Brain microvascular endothelial cell (primary cell): Measurements from ENCODE around the gene SH3RF3.
"Not testable (repeated sequence)": the region's sequence is repeated elsewhere in the genome, so short reads cannot be mapped to it uniquely, and the experiment has no call there.

ENCODE experiments used
- DNase-seq: peaks from one replicate; pipeline ENCODE4 v3.0.0-alpha.2; 2020
- H3K27ac ChIP-seq: fragments of 250-450 bp; sonication (Bioruptor Pico); 2 replicates; pipeline ENCODE4 v1.5.1; 2020; ENCODE audit warnings: mild to moderate bottlenecking, moderate library complexity
- H3K27me3 ChIP-seq: fragments of 250-450 bp; sonication (Bioruptor Pico); replicated peaks from 2 replicates; pipeline ENCODE4 v1.5.1; 2020; ENCODE audit warnings: mild to moderate bottlenecking
- H3K36me3 ChIP-seq: fragments of 250-450 bp; sonication (Bioruptor Pico); replicated peaks from 2 replicates; pipeline ENCODE4 v1.5.1; 2020; ENCODE audit warnings: mild to moderate bottlenecking
- H3K4me3 ChIP-seq: 2 replicates; pipeline ENCODE4 v1.5.1; 2011; ENCODE audit warnings: low read depth, mild to moderate bottlenecking, control low read depth, low read length, moderate library complexity
- CTCF ChIP-seq: IDR thresholded peaks from 2 replicates; pipeline ENCODE4 v1.5.1; 2011; ENCODE audit warnings: low read depth, mild to moderate bottlenecking, moderate library complexity, low read length, control low read depth, inconsistent platforms; ENCODE audit errors: missing control alignments
- in situ Hi-C: cut with HindIII; loops from 2 replicates; pipeline ENCODE4 v1.10.0; 2017; ENCODE audit warnings: low sequenced_read_pairs, low pct_ligation_motif_present

SH3RF3 gene

GRCh38 chr2:109530712-109531111 lies 401.7 kb downstream of the SH3RF3 start:
- no peaks in the 10 kb centered on the region for H3K36me3 ChIP-seq
- no peak for DNase-seq
- no peak overlapping the region for H3K27ac ChIP-seq
- H3K4me3 ChIP-seq, result no peak overlapping the region
- H3K27me3 ChIP-seq, result no peaks in the 10 kb centered on the region
- TF ChIP-seq CTCF, result no peak
- in situ Hi-C loops, result no loop called here

- in situ Hi-C loops, result no loop called here
- no peaks in the 10 kb centered on the region for H3K27me3 ChIP-seq
- H3K36me3 ChIP-seq, result no peaks in the 10 kb centered on the region
- H3K4me3 ChIP-seq, result no peak overlapping the region
- no peak for TF ChIP-seq CTCF
- H3K27ac ChIP-seq, result no peak overlapping the region
- no peak for DNase-seq
Measured at GRCh38 chr2:109531221-109531620, 402.2 kb downstream of the SH3RF3 start.

- in situ Hi-C loops, result no loop called here
- Histone ChIP-seq H3K27ac (no peak overlapping the region), H3K36me3 (no peaks in the 10 kb centered on the region), H3K27me3 (no peaks in the 10 kb centered on the region), H3K4me3 (no peak overlapping the region)
- TF ChIP-seq CTCF, result no peak
- DNase-seq, result no peak
Measured at GRCh38 chr2:109531896-109532727, 403.1 kb downstream of the SH3RF3 start.

- DNase-seq, result no peak
- H3K4me3 ChIP-seq, result no peak overlapping the region
- no peaks in the 10 kb centered on the region for H3K27me3 ChIP-seq
- TF ChIP-seq CTCF, result no peak
- no peaks in the 10 kb centered on the region for H3K36me3 ChIP-seq
- in situ Hi-C loops, result no loop called here
- no peak overlapping the region for H3K27ac ChIP-seq
Measured at GRCh38 chr2:109532728-109533076, 403.7 kb downstream of the SH3RF3 start.

- in situ Hi-C loops, result no loop called here
- H3K27me3 ChIP-seq, result no peaks in the 10 kb centered on the region
- no peak overlapping the region for H3K27ac ChIP-seq
- TF ChIP-seq CTCF, result no peak
- DNase-seq, result no peak
- H3K36me3 ChIP-seq, result no peaks in the 10 kb centered on the region
- H3K4me3 ChIP-seq, result no peak overlapping the region
Measured at GRCh38 chr2:109533823-109534222, 404.8 kb downstream of the SH3RF3 start.

GRCh38 chr2:109535217-109535946 lies 406.4 kb downstream of the SH3RF3 start:
- TF ChIP-seq CTCF, result no peak
- Histone ChIP-seq H3K4me3 (no peak overlapping the region), H3K27ac (no peak overlapping the region), H3K27me3 (no peaks in the 10 kb centered on the region), H3K36me3 (no peaks in the 10 kb centered on the region)
- DNase-seq, result no peak
- in situ Hi-C loops, result no loop called here

- H3K4me3 ChIP-seq, in situ Hi-C loops, H3K36me3 ChIP-seq, H3K27me3 ChIP-seq, H3K27ac ChIP-seq: not testable (repeated sequence)
- DNase-seq, result peak; percentile 38
Measured at GRCh38 chr2:109536556-109536955, 407.6 kb downstream of the SH3RF3 start.
